ENCODE measurements around the gene AS3MT. TPM values are rescaled to one million over a fixed set of nuclear protein-coding genes. Genes with fewer than 3 reads are reported as not detected.
A peak's percentile ranks its signal among the peaks of the same experiment; 100 is the strongest.

Gene AS3MT
- total RNA-seq, 4 donors from 2014 or later, result 0.51 to 15.3 (median 2.6) TPM

- no peaks in the 10 kb centered on the region for H3K27me3 ChIP-seq
- no peaks in the 10 kb centered on the region for H3K9me3 ChIP-seq
- peak overlapping the region; percentile 54 to 79 for H3K4me3 ChIP-seq
- H3K4me1 ChIP-seq, result peaks cover 0 to 4% of the 10 kb centered on the region in 2 donors
- no peaks in the 10 kb centered on the region for H3K36me3 ChIP-seq
- TF ChIP-seq POLR2A (IDR thresholded peaks at IDR 0.05), result peak in 1 of 2 donors; percentile 26
- TF ChIP-seq CTCF (IDR thresholded peaks at IDR 0.05), result peak; percentile 99 to 100 (median 99)
- intact Hi-C loops (cut with DNase I; ENCODE audit: low total_unique reads), result loop anchor here (5.0 kb wide), 2 partner anchors 150 to 325 kb away; no protein-coding TSS in a partner anchor
- DNase-seq, result peak; percentile 80 to 82
- peak overlapping the region; percentile 83 to 94 for H3K27ac ChIP-seq
These were observed 48.2 kb downstream of the AS3MT start for GRCh38 chr10:102917314-102917961.

DNA sequence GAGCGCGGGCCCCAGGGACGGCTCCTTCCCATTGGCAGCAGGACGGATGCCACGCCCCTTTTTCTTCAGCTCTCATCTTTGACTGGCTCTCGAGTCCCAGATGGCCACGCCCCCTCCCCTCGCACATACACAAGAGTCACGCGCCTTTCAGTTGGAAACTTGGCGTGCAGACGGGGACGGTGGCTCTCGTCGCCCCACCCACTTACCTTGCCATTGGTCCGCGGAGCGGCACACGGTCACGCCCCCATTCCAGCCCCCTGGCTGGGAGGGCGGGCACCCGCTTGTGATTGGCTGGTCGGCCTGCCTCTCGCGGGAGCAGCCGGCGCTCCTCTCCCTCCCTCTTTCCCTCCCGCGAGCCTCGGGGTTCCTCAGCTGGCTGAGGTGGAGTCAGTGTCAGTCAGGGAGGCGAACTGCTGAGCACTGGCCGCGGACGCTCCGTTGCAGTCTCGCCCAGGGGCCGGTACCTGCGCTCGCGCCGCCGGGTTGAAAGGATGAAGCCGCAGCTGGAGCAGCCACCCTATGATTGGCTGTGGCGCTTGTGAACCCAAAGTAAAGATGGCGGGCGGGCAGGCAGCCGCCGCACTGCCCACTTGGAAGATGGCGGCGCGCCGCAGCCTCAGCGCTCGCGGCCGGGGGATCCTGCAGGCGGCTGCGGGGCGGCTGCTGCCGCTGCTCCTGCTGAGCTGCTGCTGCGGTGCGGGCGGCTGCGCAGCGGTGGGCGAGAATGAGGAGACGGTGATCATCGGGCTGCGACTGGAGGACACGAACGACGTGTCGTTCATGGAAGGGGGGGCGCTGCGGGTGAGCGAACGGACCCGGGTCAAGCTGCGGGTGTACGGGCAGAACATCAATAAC lies 48.9 kb downstream of the AS3MT start, which contains the start of gene CNNM2:
Gene CNNM2, plus strand, starts transcription at position 333 of the 855 bp plus-strand sequence. Its CDS starts 187 bp downstream, at position 520.
- intact Hi-C loops (cut with DNase I; ENCODE audit: low total_unique reads), result loop anchor here (5.0 kb wide), 2 partner anchors 149 to 324 kb away; no protein-coding TSS in a partner anchor
- TF ChIP-seq CTCF (IDR thresholded peaks at IDR 0.05), result peak in 2 of 4 experiments; percentile 7 to 12
- peak; percentile 55 to 68 for TF ChIP-seq POLR2A (IDR thresholded peaks at IDR 0.05)
- H3K27me3 ChIP-seq, result no peaks in the 10 kb centered on the region
- peak within 1 kb of the TSS; percentile 54 to 79 for H3K4me3 ChIP-seq
- H3K27ac ChIP-seq, result peak within 1 kb of the TSS; percentile 87 to 94
- peaks cover 0 to 4% of the 10 kb centered on the region in 2 donors for H3K4me1 ChIP-seq
- no peaks in the 10 kb centered on the region for H3K9me3 ChIP-seq
- DNase-seq, result peak; percentile 99 to 100
- no peaks in the 10 kb centered on the region for H3K36me3 ChIP-seq

- peak in 1 of 2 donors; percentile 28 for DNase-seq
- Histone ChIP-seq H3K9me3 (no peaks in the 10 kb centered on the region), H3K4me1 (peaks cover 0 to 4% of the 10 kb centered on the region in 2 donors), H3K27ac (peak overlapping the region; percentile 87 to 94), H3K27me3 (no peaks in the 10 kb centered on the region), H3K4me3 (peak overlapping the region; percentile 54 to 79), H3K36me3 (no peaks in the 10 kb centered on the region)
- intact Hi-C loops (cut with DNase I; ENCODE audit: low total_unique reads), result loop anchor here (5.0 kb wide), 2 partner anchors 148 to 323 kb away; no protein-coding TSS in a partner anchor
- TF ChIP-seq CTCF (IDR thresholded peaks at IDR 0.05) (no peak), POLR2A (IDR thresholded peaks at IDR 0.05) (no peak)
These were observed 49.6 kb downstream of the AS3MT start for GRCh38 chr10:102918817-102919245.

- Histone ChIP-seq H3K36me3 (no peaks in the 10 kb centered on the region), H3K4me3 (peak overlapping the region; percentile 54 to 79), H3K27ac (peak overlapping the region in 1 of 2 donors; percentile 94), H3K4me1 (peaks cover 0 to 4% of the 10 kb centered on the region in 2 donors), H3K9me3 (no peaks in the 10 kb centered on the region), H3K27me3 (no peaks in the 10 kb centered on the region)
- peak in 1 of 2 donors; percentile 18 for DNase-seq
- intact Hi-C loops (cut with DNase I; ENCODE audit: low total_unique reads), result loop anchor here (5.0 kb wide), 2 partner anchors 148 to 323 kb away; no protein-coding TSS in a partner anchor
- no peak for TF ChIP-seq POLR2A (IDR thresholded peaks at IDR 0.05)
- no peak for TF ChIP-seq CTCF (IDR thresholded peaks at IDR 0.05)
These were observed 50.1 kb downstream of the AS3MT start for GRCh38 chr10:102919246-102919959.

Measured in uterus (tissue), 4 donors.